ENCODE measurements around the gene CRYL1. TPM values are rescaled to one million over a fixed set of nuclear protein-coding genes. Genes with fewer than 3 reads are reported as not detected.

Gene CRYL1
- total and polyA plus RNA-seq, 2 of the 8 experiments (the other 6 are each of a cell fraction or from before 2014, with no cell fraction given) = 1.9 to 6.4 TPM

DNA sequence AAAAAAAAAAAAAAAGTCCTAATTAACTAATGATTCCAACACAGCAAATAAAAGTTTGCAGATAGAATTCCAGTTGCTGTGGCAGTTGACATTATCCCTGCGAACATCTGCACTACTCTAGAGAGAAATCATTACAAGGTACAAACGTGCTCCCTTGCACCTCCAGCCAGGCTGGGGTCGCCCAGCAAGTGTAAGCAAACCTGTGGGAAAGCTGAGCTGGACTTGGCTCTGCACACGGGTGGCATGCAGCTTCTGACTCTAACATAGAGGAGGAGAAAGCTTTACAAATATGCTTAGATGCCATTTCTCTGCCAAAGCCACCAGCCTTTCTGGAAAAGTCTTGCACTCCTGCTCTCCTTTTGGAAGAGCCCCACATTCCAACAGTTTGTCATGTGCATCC lies 103.3 kb downstream of the CRYL1 start (continued):
- TF ChIP-seq RBBP5 (IDR thresholded peaks at IDR 0.05; ENCODE audit: borderline replicate concordance, low read depth, low read length) (no peak), SIRT6 (IDR thresholded peaks at IDR 0.05; ENCODE audit: low read length) (no peak)
